IMR-90 (cell line): ENCODE measurements around the gene CLRN1. TPM values are rescaled to one million over a fixed set of nuclear protein-coding genes. Genes with fewer than 3 reads are reported as not detected.

Experiments
- ATAC-seq: fragments of 200-7000 bp; cut with Tn5 transposase; 2 replicates; pipeline ENCODE4 v1.9.1; 2020; ENCODE audit warnings: low read depth, mild to moderate bottlenecking, moderate library complexity
- BruUV-seq: library from RNA; stranded (reverse); fragments of 400-500 nt; replicated peaks from 2 replicates; lab custom pipeline; 2021; lab: Mats Ljungman, UMichigan
- CTCF ChIA-PET: fragments of 300-600 bp; formaldehyde crosslinking; extraction: SDS; loops from one replicate; lab custom pipeline; 2021; ENCODE audit warnings: antibody characterized with exemption; lab: Yijun Ruan, JAX
- POLR2A ChIA-PET: fragments of 300-600 bp; sonication (Branson Sonifier 250); formaldehyde crosslinking; loops from one replicate; lab custom pipeline; 2022; ENCODE audit warnings: antibody characterized with exemption; ENCODE audit not compliant: unreplicated experiment; lab: Charles Lee
- DNase-seq: peaks from one replicate; pipeline ENCODE4 v3.0.0; 2013
- H2AFZ ChIP-seq: replicated peaks from 2 replicates; pipeline ENCODE3; 2013; ENCODE audit warnings: low read length, mild to moderate bottlenecking; ENCODE audit not compliant: poor library complexity
- H2AK5ac ChIP-seq: 2 replicates; pipeline ENCODE4 v1.6.1; 2013; ENCODE audit warnings: low read depth, low read length, inconsistent platforms
- H2AK9ac ChIP-seq: replicated peaks from 2 replicates; pipeline ENCODE3; 2013; ENCODE audit warnings: mild to moderate bottlenecking, low read depth, low read length, moderate library complexity; ENCODE audit not compliant: poor library complexity
- H2BK120ac ChIP-seq: 2 replicates; pipeline ENCODE4 v1.6.1; 2013; ENCODE audit warnings: low read depth, low read length, inconsistent platforms
- H2BK15ac ChIP-seq: 3 replicates; pipeline ENCODE4 v1.6.1; 2013; ENCODE audit warnings: low read depth, low read length, inconsistent platforms
- H2BK20ac ChIP-seq: 2 replicates; pipeline ENCODE4 v1.6.1; 2013; ENCODE audit warnings: low read depth, mild to moderate bottlenecking, inconsistent platforms, low read length, moderate library complexity
- H2BK5ac ChIP-seq: 2 replicates; pipeline ENCODE4 v1.6.1; 2013; ENCODE audit warnings: mild to moderate bottlenecking, low read depth, low read length, inconsistent platforms; ENCODE audit not compliant: poor library complexity, severe bottlenecking
- H3K14ac ChIP-seq: replicated peaks from 2 replicates; pipeline ENCODE4 v1.6.1; 2013; ENCODE audit warnings: low read depth, low read length, inconsistent platforms
- H3K18ac ChIP-seq: 2 replicates; pipeline ENCODE4 v1.6.1; 2013; ENCODE audit warnings: low read depth, low read length, control low read depth
- H3K23ac ChIP-seq: 2 replicates; pipeline ENCODE4 v1.6.1; 2013; ENCODE audit warnings: low read depth, low read length, inconsistent platforms
- H3K27ac ChIP-seq: 2 replicates; pipeline ENCODE4 v1.5.1; 2013; ENCODE audit warnings: mild to moderate bottlenecking, control low read depth, low read length; ENCODE audit not compliant: insufficient read depth
- H3K27me3 ChIP-seq: 2 replicates; pipeline ENCODE4 v1.6.1; 2013; ENCODE audit warnings: low read length; ENCODE audit not compliant: control insufficient read depth, insufficient read depth
- H3K36me3 ChIP-seq: 2 replicates; pipeline ENCODE4 v1.6.1; 2013; ENCODE audit warnings: low read length, mixed read lengths; ENCODE audit not compliant: control insufficient read depth, insufficient read depth
- H3K4ac ChIP-seq: 2 replicates; pipeline ENCODE4 v1.6.1; 2013; ENCODE audit warnings: low read depth, low read length, inconsistent platforms
- H3K4me1 ChIP-seq: 2 replicates; pipeline ENCODE4 v1.6.1; 2013; ENCODE audit warnings: low read length, mixed read lengths; ENCODE audit not compliant: control insufficient read depth, insufficient read depth
- H3K4me2 ChIP-seq: 2 replicates; pipeline ENCODE4 v1.6.1; 2013; ENCODE audit warnings: low read depth, mild to moderate bottlenecking, control low read depth, low read length, moderate library complexity
- H3K4me3 ChIP-seq: 2 replicates; pipeline ENCODE4 v1.5.1; 2013; ENCODE audit warnings: low read depth, mild to moderate bottlenecking, control low read depth, low read length, moderate library complexity; ENCODE audit not compliant: insufficient read depth
- H3K56ac ChIP-seq: 2 replicates; pipeline ENCODE4 v1.6.1; 2013; ENCODE audit warnings: low read length, inconsistent platforms; ENCODE audit not compliant: insufficient read depth; ENCODE audit errors: extremely low read depth
- H3K79me1 ChIP-seq, 2 experiments: 2 replicates each; pipeline ENCODE4 v1.6.1; 2013; ENCODE audit warnings: low read length in 2 of 2, inconsistent platforms in 1 of 2, low read depth in 1 of 2
- H3K9ac ChIP-seq: 2 replicates; pipeline ENCODE4 v1.6.1; 2013; ENCODE audit warnings: low read depth, low read length, control low read depth
- H3K9me1 ChIP-seq: 2 replicates; pipeline ENCODE4 v1.6.1; 2013; ENCODE audit warnings: low read length, inconsistent platforms; ENCODE audit not compliant: insufficient read depth
- H3K9me3 ChIP-seq: 2 replicates; pipeline ENCODE4 v1.6.1; 2013; ENCODE audit warnings: low read length; ENCODE audit not compliant: control insufficient read depth, insufficient read depth
- H4K20me1 ChIP-seq: 2 replicates; pipeline ENCODE4 v1.6.1; 2013; ENCODE audit warnings: low read length, inconsistent platforms; ENCODE audit not compliant: insufficient read depth
- H4K5ac ChIP-seq: 2 replicates; pipeline ENCODE4 v1.6.1; 2013; ENCODE audit warnings: mild to moderate bottlenecking, low read depth, low read length, control low read depth
- H4K8ac ChIP-seq, 2 experiments: 2 replicates each; pipeline ENCODE4 v1.6.1; 2013; ENCODE audit warnings: low read depth in 2 of 2, low read length in 2 of 2, control low read depth in 1 of 2, inconsistent platforms in 1 of 2
- H4K91ac ChIP-seq: 2 replicates; pipeline ENCODE4 v1.6.1; 2013; ENCODE audit warnings: low read depth, low read length, inconsistent platforms; ENCODE audit not compliant: insufficient read depth
- CTCF ChIP-seq: conservative IDR thresholded peaks from 2 replicates; pipeline ENCODE4 v1.5.1; 2012; ENCODE audit warnings: mild to moderate bottlenecking, low read depth, low read length, improper control_type of control experiment
- MXI1 ChIP-seq: IDR thresholded peaks from 2 replicates; pipeline ENCODE4 v1.6.1; 2012; ENCODE audit warnings: low read depth, mild to moderate bottlenecking, low read length, moderate library complexity, borderline replicate concordance
- WGBS, 2 experiments: methylation state at CpG; one replicate each; pipeline versions ENCODE4 v1.1.5 to v1.1.7; 2013; ENCODE audit warnings: missing lambda C conversion rate in 2 of 2; ENCODE audit not compliant: insufficient read length in 1 of 2; ENCODE audit errors: extremely low coverage in 2 of 2; 5-methylcytosine and 5-hydroxymethylcytosine counted together
- dilution Hi-C: fragments of 300-500 bp; cut with HindIII; formaldehyde crosslinking; loops from one replicate; pipeline ENCODE4 v1.14.3; 2018; ENCODE audit warnings: low sequenced_read_pairs; ENCODE audit not compliant: unreplicated experiment
- in situ Hi-C: fragments of 300-500 bp; cut with MboI; formaldehyde crosslinking; loops from 3 replicates; pipeline ENCODE4 v1.14.3; 2019; ENCODE audit warnings: low sequenced_read_pairs, inconsistent platforms, mixed read lengths
- intact Hi-C: fragments of 100-400 bp; cut with micrococcal nuclease; formaldehyde crosslinking; loops from 2 replicates; pipeline ENCODE4 v1.10.0; 2022
- polyA plus RNA-seq, 3 experiments: library from polyadenylated mRNA; depleted of rRNA; stranded (reverse); fragments of >200 nt; gene quantifications; 2 replicates each; pipeline ENCODE4 v1.2.3, GENCODE V29; 2012; ENCODE audit warnings: low replicate concordance in 1 of 3
- total RNA-seq: library from RNA; depleted of rRNA; stranded (reverse); fragments of >200 nt; gene quantifications from 2 replicates; pipeline ENCODE4 v1.2.3, GENCODE V29; 2012

Gene CLRN1
- total and polyA plus RNA-seq, 2 of the 4 experiments (the other 2 are of a cell fraction): not detected

DNA sequence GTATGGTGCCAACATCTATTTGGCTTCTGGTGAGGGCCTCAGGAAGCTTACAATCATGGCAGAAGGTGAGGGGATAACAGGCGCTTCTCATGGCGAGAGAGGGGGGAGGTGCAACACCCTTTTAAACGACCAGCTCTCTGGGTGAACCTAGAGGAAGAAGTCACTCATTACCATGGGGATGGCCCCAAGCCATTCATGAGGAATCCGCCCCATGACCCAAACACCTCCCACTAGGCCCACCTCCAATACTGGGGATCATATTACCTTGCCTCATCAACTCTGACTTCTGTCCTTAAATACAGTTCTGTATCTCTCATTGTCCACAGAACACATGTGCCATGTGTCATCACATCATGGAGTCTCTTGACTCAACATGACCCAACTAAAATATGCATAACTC is 37.5 kb upstream of the CLRN1 start:
- intact Hi-C loops: loop anchor here (2.0 to 5.0 kb wide), 2 partner anchors 77 to 272 kb away; no protein-coding TSS in a partner anchor
- no peak for DNase-seq
- no peak overlapping the region for H3K4me2 ChIP-seq

More for the DNA sequence above, 37.5 kb upstream of the CLRN1 start:
- H3K56ac ChIP-seq: no peak overlapping the region
- no peak overlapping the region for H2BK5ac ChIP-seq
- dilution Hi-C loops: no loop called here
- H2AK9ac ChIP-seq: no peak overlapping the region
- no peak overlapping the region for H2AFZ ChIP-seq
- no peak overlapping the region for H3K18ac ChIP-seq
- no peaks in the 10 kb centered on the region for H3K79me1 ChIP-seq
- H4K8ac ChIP-seq: no peak overlapping the region
- H3K23ac ChIP-seq: no peak overlapping the region
- no peaks in the 10 kb centered on the region for H3K9me1 ChIP-seq
- no peak overlapping the region for H2BK20ac ChIP-seq
- ChIA-PET POLR2A (no interaction called here), CTCF (no interaction called here)
- H3K27me3 ChIP-seq: peaks cover 14% of the 10 kb centered on the region
- H3K4me1 ChIP-seq: no peaks in the 10 kb centered on the region
- H3K4me3 ChIP-seq: no peak overlapping the region
- H4K20me1 ChIP-seq: no peaks in the 10 kb centered on the region
- no TSS peak for BruUV-seq
- ATAC-seq: no peak
- H2BK15ac ChIP-seq: no peak overlapping the region
- H3K4ac ChIP-seq: no peak overlapping the region
- in situ Hi-C loops: loop anchor here (10.0 kb wide), 1 partner anchor 135 kb away; no protein-coding TSS in a partner anchor
- no peak overlapping the region for H3K9ac ChIP-seq
- no peak overlapping the region for H4K5ac ChIP-seq
- H4K91ac ChIP-seq: no peak overlapping the region
- H3K9me3 ChIP-seq: no peaks in the 10 kb centered on the region
- no peaks in the 10 kb centered on the region for H3K36me3 ChIP-seq
- no peak for TF ChIP-seq CTCF
- no peak for TF ChIP-seq MXI1
- H3K14ac ChIP-seq: no peak overlapping the region
- H2BK120ac ChIP-seq: no peak overlapping the region
- H3K27ac ChIP-seq: no peak overlapping the region
- WGBS, 2 experiments: no CpG with 5 or more reads among the region's 4 CpGs
- no peak overlapping the region for H2AK5ac ChIP-seq
